ENCODE measurements around the gene RAB38. TPM values are rescaled to one million over a fixed set of nuclear protein-coding genes. Genes with fewer than 3 reads are reported as not detected.

RAB38 gene
- total and polyA plus RNA-seq, 12 donors, result 0.31 to 1.6 (median 0.44) TPM; not detected in 3

GRCh38 chr11:88171982-88172381, 3.3 kb downstream of the RAB38 start:
- intact Hi-C loops (cut with DNase I), result no loop called here
- Histone ChIP-seq H3K9me3 (no peaks in the 10 kb centered on the region), H3K27ac (no peak overlapping the region), H3K27me3 (peaks cover 0 to 10% (median 0%) of the 10 kb centered on the region in 7 donors), H3K36me3 (no peaks in the 10 kb centered on the region), H3K4me3 (no peak overlapping the region), H3K4me1 (peaks cover 0 to 20% (median 9%) of the 10 kb centered on the region in 9 donors)
- no peak for DNase-seq
- TF ChIP-seq CTCF (IDR thresholded peaks at IDR 0.05), result no peak
- 64 to 89% methylated on average over 2 of the region's 2 CpGs for WGBS, 2 donors
- ATAC-seq, result no peak

- intact Hi-C loops (cut with DNase I), result no loop called here
- Histone ChIP-seq H3K4me1 (peaks cover 0 to 18% (median 9%) of the 10 kb centered on the region in 9 donors), H3K27ac (no peak overlapping the region), H3K9me3 (no peaks in the 10 kb centered on the region), H3K4me3 (no peak overlapping the region), H3K36me3 (no peaks in the 10 kb centered on the region), H3K27me3 (peaks cover 0 to 10% (median 0%) of the 10 kb centered on the region in 7 donors)
- ATAC-seq (no peak), DNase-seq (no peak)
- no peak for TF ChIP-seq CTCF (IDR thresholded peaks at IDR 0.05)
- WGBS, 2 donors, result 89% methylated on average over 2 of the region's 2 CpGs
Measured at GRCh38 chr11:88170673-88171072, 4.6 kb downstream of the RAB38 start.

- peaks cover 0 to 12% (median 4%) of the 10 kb centered on the region in 9 donors for H3K4me1 ChIP-seq
- WGBS, 2 donors, result 91 to 93% methylated on average over 4 of the region's 4 CpGs
- no peak overlapping the region for H3K4me3 ChIP-seq
- DNase-seq (no peak), ATAC-seq (no peak)
- no peaks in the 10 kb centered on the region for H3K36me3 ChIP-seq
- no peak for TF ChIP-seq CTCF (IDR thresholded peaks at IDR 0.05)
- intact Hi-C loops (cut with DNase I), result no loop called here
- H3K27me3 ChIP-seq, result peaks cover 0 to 3% (median 0%) of the 10 kb centered on the region in 7 donors
- H3K9me3 ChIP-seq, result no peaks in the 10 kb centered on the region
- no peak overlapping the region for H3K27ac ChIP-seq
Measured at GRCh38 chr11:88169881-88170280, 5.4 kb downstream of the RAB38 start.

- H3K4me1 ChIP-seq, result peaks cover 0 to 8% (median 0%) of the 10 kb centered on the region in 9 donors
- no peak for TF ChIP-seq CTCF (IDR thresholded peaks at IDR 0.05)
- 85 to 93% methylated on average over 2 of the region's 2 CpGs for WGBS, 2 donors
- no peaks in the 10 kb centered on the region for H3K27me3 ChIP-seq
- ATAC-seq, result no peak
- H3K4me3 ChIP-seq, result no peak overlapping the region
- DNase-seq, result no peak
- no peaks in the 10 kb centered on the region for H3K9me3 ChIP-seq
- no peaks in the 10 kb centered on the region for H3K36me3 ChIP-seq
- intact Hi-C loops (cut with DNase I), result no loop called here
- H3K27ac ChIP-seq, result no peak overlapping the region
Measured at GRCh38 chr11:88169471-88169870, 5.8 kb downstream of the RAB38 start.

Measured in heart right ventricle (tissue), 16 donors.